ENCODE results near the gene RELN.

Gene RELN

DNA sequence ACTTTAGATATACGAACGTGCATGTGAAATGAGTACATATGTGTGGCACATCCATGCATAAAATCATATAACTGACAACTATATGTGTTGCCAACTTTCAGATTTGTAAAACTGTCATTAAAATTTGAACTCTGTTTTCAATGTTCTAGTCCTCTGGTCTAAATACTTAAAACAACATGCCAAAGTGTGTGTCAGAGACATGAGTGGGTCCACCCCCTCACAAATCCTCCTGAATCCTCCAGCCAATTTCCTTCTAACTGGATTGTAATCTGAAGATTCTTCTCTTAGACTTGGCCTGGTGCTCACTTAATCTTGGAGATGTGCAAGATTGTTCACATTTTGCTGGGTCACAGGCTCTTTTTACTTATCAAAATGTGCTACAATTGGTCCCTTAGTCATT, 184.1 kb downstream of the RELN start:
- no peak overlapping the region for H4K12ac ChIP-seq (ENCODE audit: low read depth, low read length)
- no peak overlapping the region for H2AK5ac ChIP-seq (ENCODE audit: low read length)
- no peaks in the 10 kb centered on the region for H3K27me3 ChIP-seq (ENCODE audit: insufficient read depth, low read length)
- no peaks in the 10 kb centered on the region for H3K79me1 ChIP-seq (ENCODE audit: low read length)
- WGBS (ENCODE audit: extremely low coverage, insufficient coverage, insufficient read length) = no CpG with 5 or more reads among the region's 2 CpGs
- H2BK120ac ChIP-seq (ENCODE audit: insufficient read depth, low read length, poor library complexity) = no peak overlapping the region
- no peak overlapping the region for H4K8ac ChIP-seq (ENCODE audit: low read depth, low read length)
- H3K18ac ChIP-seq (ENCODE audit: low read length) = no peak overlapping the region
- no peak overlapping the region for H3K9ac ChIP-seq (ENCODE audit: low read length)
- H3K23ac ChIP-seq (ENCODE audit: low read length) = no peak overlapping the region
- no peak overlapping the region for H3K4me3 ChIP-seq (ENCODE audit: low read depth, low read length)
- no peaks in the 10 kb centered on the region for H3K36me3 ChIP-seq (ENCODE audit: control insufficient read depth in 1 of 2, insufficient read depth in 2 of 2, low read length in 2 of 2)
- no peak overlapping the region for H3K4ac ChIP-seq (ENCODE audit: low read depth, low read length)
- H2BK5ac ChIP-seq (ENCODE audit: low read depth, low read length, poor library complexity) = no peak overlapping the region
- H3K9me3 ChIP-seq (ENCODE audit: insufficient read depth, low read depth, low read length) = no peaks in the 10 kb centered on the region
- H3K79me2 ChIP-seq (ENCODE audit: control insufficient read depth, insufficient read depth, low read length, poor library complexity) = no peaks in the 10 kb centered on the region
- no peak overlapping the region for H2BK12ac ChIP-seq (ENCODE audit: low read length)
- H2AFZ ChIP-seq (ENCODE audit: insufficient read depth, low read length, poor library complexity) = no peak overlapping the region
- no peak for DNase-seq
- no peak overlapping the region for H3K27ac ChIP-seq (ENCODE audit: low read depth, low read length)
- no peak overlapping the region for H3K4me2 ChIP-seq (ENCODE audit: low read length)
- no peak overlapping the region for H3K14ac ChIP-seq (ENCODE audit: low read length)
- H4K91ac ChIP-seq (ENCODE audit: low read depth, low read length) = no peak overlapping the region
- no peaks in the 10 kb centered on the region for H3K4me1 ChIP-seq (ENCODE audit: control insufficient read depth in 1 of 2, insufficient read depth in 2 of 2, low read length in 2 of 2)

DNA sequence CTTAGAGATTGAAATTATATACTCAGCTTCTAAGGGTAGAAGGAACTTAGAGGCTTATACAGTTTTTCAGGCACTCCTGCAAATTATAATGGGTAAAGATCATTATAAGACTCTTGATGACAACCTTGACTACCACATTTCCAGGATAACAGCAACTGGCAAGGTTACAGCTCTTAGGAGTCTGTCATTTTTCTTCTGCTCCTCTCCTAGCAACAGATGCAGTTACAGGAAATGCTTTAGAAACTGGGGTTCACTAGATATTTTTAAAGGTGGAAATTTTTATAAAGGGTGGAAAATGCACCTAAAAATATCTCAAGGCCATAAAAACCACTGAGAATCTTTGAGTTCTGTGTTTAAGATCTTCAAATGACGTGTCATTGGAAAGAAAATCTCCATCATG, 185.8 kb downstream of the RELN start:
- Histone ChIP-seq H3K4me3 (ENCODE audit: low read depth, low read length) (no peak overlapping the region), H2AFZ (ENCODE audit: insufficient read depth, low read length, poor library complexity) (no peak overlapping the region), H4K91ac (ENCODE audit: low read depth, low read length) (no peak overlapping the region), H3K14ac (ENCODE audit: low read length) (no peak overlapping the region), H3K4me1 (ENCODE audit: control insufficient read depth in 1 of 2, insufficient read depth in 2 of 2, low read length in 2 of 2) (no peaks in the 10 kb centered on the region), H3K18ac (ENCODE audit: low read length) (no peak overlapping the region), H4K8ac (ENCODE audit: low read depth, low read length) (no peak overlapping the region), H2BK12ac (ENCODE audit: low read length) (no peak overlapping the region), H3K79me1 (ENCODE audit: low read length) (no peaks in the 10 kb centered on the region), H3K27me3 (ENCODE audit: insufficient read depth, low read length) (no peaks in the 10 kb centered on the region), H2BK5ac (ENCODE audit: low read depth, low read length, poor library complexity) (no peak overlapping the region), H3K79me2 (ENCODE audit: control insufficient read depth, insufficient read depth, low read length, poor library complexity) (no peaks in the 10 kb centered on the region), H3K9ac (ENCODE audit: low read length) (no peak overlapping the region), H4K12ac (ENCODE audit: low read depth, low read length) (no peak overlapping the region), H2AK5ac (ENCODE audit: low read length) (no peak overlapping the region), H3K4ac (ENCODE audit: low read depth, low read length) (no peak overlapping the region), H3K36me3 (ENCODE audit: control insufficient read depth in 1 of 2, insufficient read depth in 2 of 2, low read length in 2 of 2) (no peaks in the 10 kb centered on the region), H3K4me2 (ENCODE audit: low read length) (no peak overlapping the region), H2BK120ac (ENCODE audit: insufficient read depth, low read length, poor library complexity) (no peak overlapping the region), H3K9me3 (ENCODE audit: insufficient read depth, low read depth, low read length) (no peaks in the 10 kb centered on the region), H3K23ac (ENCODE audit: low read length) (no peak overlapping the region), H3K27ac (ENCODE audit: low read depth, low read length) (no peak overlapping the region)
- no CpG with 5 or more reads among the region's 1 CpG for WGBS (ENCODE audit: extremely low coverage, insufficient coverage, insufficient read length)
- DNase-seq = no peak

DNA sequence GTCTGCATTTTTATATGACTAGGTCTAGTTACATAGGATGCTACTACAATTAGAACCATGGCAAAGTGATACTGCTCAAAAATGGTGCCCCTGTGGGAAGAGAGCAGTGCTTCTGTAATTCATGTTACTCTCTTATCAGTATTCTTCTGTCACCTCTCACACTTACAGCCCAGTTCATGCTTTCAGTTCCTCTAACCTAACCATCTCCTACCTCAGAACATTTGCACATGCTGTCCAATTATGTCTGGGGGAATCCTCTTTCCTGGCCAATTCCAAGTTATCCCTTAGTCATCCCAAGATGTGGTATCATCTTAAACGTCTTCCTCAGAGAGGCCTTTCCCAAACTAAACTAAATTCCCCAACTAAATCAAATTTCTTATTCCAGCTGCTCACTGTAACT, 190.2 kb downstream of the RELN start:
- Histone ChIP-seq H2BK12ac (ENCODE audit: low read length) (no peak overlapping the region), H4K91ac (ENCODE audit: low read depth, low read length) (no peak overlapping the region), H3K27ac (ENCODE audit: low read depth, low read length) (no peak overlapping the region), H2AK5ac (ENCODE audit: low read length) (no peak overlapping the region), H3K9ac (ENCODE audit: low read length) (no peak overlapping the region), H3K79me2 (ENCODE audit: control insufficient read depth, insufficient read depth, low read length, poor library complexity) (no peaks in the 10 kb centered on the region), H3K18ac (ENCODE audit: low read length) (no peak overlapping the region), H2BK5ac (ENCODE audit: low read depth, low read length, poor library complexity) (no peak overlapping the region), H3K14ac (ENCODE audit: low read length) (no peak overlapping the region), H3K27me3 (ENCODE audit: insufficient read depth, low read length) (no peaks in the 10 kb centered on the region), H3K23ac (ENCODE audit: low read length) (no peak overlapping the region), H2BK120ac (ENCODE audit: insufficient read depth, low read length, poor library complexity) (no peak overlapping the region), H4K12ac (ENCODE audit: low read depth, low read length) (no peak overlapping the region), H3K9me3 (ENCODE audit: insufficient read depth, low read depth, low read length) (no peaks in the 10 kb centered on the region), H3K4me2 (ENCODE audit: low read length) (no peak overlapping the region), H2AFZ (ENCODE audit: insufficient read depth, low read length, poor library complexity) (no peak overlapping the region), H3K36me3 (ENCODE audit: control insufficient read depth in 1 of 2, insufficient read depth in 2 of 2, low read length in 2 of 2) (no peaks in the 10 kb centered on the region), H3K79me1 (ENCODE audit: low read length) (no peaks in the 10 kb centered on the region), H4K8ac (ENCODE audit: low read depth, low read length) (no peak overlapping the region), H3K4me3 (ENCODE audit: low read depth, low read length) (no peak overlapping the region), H3K4me1 (ENCODE audit: control insufficient read depth in 1 of 2, insufficient read depth in 2 of 2, low read length in 2 of 2) (no peaks in the 10 kb centered on the region), H3K4ac (ENCODE audit: low read depth, low read length) (no peak overlapping the region)
- DNase-seq = no peak
- no CpG with 5 or more reads among the region's 1 CpG for WGBS (ENCODE audit: extremely low coverage, insufficient coverage, insufficient read length)

DNA sequence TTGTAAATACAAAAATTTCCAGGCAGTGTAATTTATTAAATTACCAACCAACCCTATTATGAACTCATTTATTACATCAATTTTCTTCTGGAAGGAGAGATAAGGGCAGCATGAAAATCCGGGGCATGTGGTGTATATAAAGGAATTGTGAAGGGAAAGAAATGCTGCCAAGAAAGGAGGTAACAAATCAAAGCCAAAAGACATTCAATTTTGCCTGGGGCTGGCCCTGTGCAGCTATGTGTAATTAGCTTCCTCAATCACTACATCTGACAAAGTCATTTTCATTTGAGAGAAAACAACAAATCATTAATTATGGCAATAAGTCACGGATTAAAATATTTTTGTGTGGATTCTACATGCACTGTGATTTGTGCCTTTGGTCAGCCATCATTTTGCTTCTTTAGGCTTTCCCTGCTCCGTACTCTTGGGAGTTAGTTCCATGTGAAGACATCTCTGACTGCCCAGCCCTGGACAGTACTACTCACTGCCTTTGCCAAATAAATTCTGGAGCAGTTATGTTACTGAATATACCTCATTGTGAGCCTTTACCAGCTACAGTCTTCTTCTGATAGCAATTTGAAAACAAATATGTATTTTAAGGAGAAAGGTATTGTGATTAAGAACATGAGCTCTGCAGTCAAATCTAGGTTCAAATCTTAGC, 191.7 kb downstream of the RELN start:
- no peaks in the 10 kb centered on the region for H3K9me3 ChIP-seq (ENCODE audit: insufficient read depth, low read depth, low read length)
- no peak overlapping the region for H2AK5ac ChIP-seq (ENCODE audit: low read length)
- H3K27ac ChIP-seq (ENCODE audit: low read depth, low read length) = no peak overlapping the region
- no peaks in the 10 kb centered on the region for H3K27me3 ChIP-seq (ENCODE audit: insufficient read depth, low read length)
- H2BK12ac ChIP-seq (ENCODE audit: low read length) = no peak overlapping the region
- no peak overlapping the region for H3K23ac ChIP-seq (ENCODE audit: low read length)
- H2BK5ac ChIP-seq (ENCODE audit: low read depth, low read length, poor library complexity) = no peak overlapping the region
- no peak for DNase-seq
- no peaks in the 10 kb centered on the region for H3K36me3 ChIP-seq (ENCODE audit: control insufficient read depth in 1 of 2, insufficient read depth in 2 of 2, low read length in 2 of 2)
- H3K79me2 ChIP-seq (ENCODE audit: control insufficient read depth, insufficient read depth, low read length, poor library complexity) = no peaks in the 10 kb centered on the region
- H3K4me3 ChIP-seq (ENCODE audit: low read depth, low read length) = no peak overlapping the region
- H3K9ac ChIP-seq (ENCODE audit: low read length) = no peak overlapping the region
- H4K91ac ChIP-seq (ENCODE audit: low read depth, low read length) = no peak overlapping the region
- no peak overlapping the region for H4K8ac ChIP-seq (ENCODE audit: low read depth, low read length)
- no peak overlapping the region for H4K12ac ChIP-seq (ENCODE audit: low read depth, low read length)
- H3K79me1 ChIP-seq (ENCODE audit: low read length) = no peaks in the 10 kb centered on the region
- no peak overlapping the region for H3K4me2 ChIP-seq (ENCODE audit: low read length)
- H3K4me1 ChIP-seq (ENCODE audit: control insufficient read depth in 1 of 2, insufficient read depth in 2 of 2, low read length in 2 of 2) = no peaks in the 10 kb centered on the region
- H3K14ac ChIP-seq (ENCODE audit: low read length) = no peak overlapping the region
- no peak overlapping the region for H2AFZ ChIP-seq (ENCODE audit: insufficient read depth, low read length, poor library complexity)
- no CpG with 5 or more reads among the region's 3 CpGs for WGBS (ENCODE audit: extremely low coverage, insufficient coverage, insufficient read length)
- H3K4ac ChIP-seq (ENCODE audit: low read depth, low read length) = no peak overlapping the region
- no peak overlapping the region for H2BK120ac ChIP-seq (ENCODE audit: insufficient read depth, low read length, poor library complexity)
- no peak overlapping the region for H3K18ac ChIP-seq (ENCODE audit: low read length)
